GM10248 (cell line): ENCODE data around the gene FGR.

Experiments
- CTCF ChIA-PET: fragments of 300-600 bp; sonication (Branson Sonifier 250); formaldehyde crosslinking; extraction: SDS; loops from one replicate; lab custom pipeline; 2021; ENCODE audit warnings: antibody characterized with exemption; lab: Yijun Ruan, JAX
- POLR2A ChIA-PET: fragments of 350-650 bp; sonication (Branson Sonifier 250); formaldehyde crosslinking; extraction: SDS; loops from one replicate; lab custom pipeline; 2020; ENCODE audit warnings: antibody characterized with exemption; lab: Yijun Ruan, JAX
- DNase-seq: peaks from one replicate; pipeline ENCODE4 v3.0.0; 2012; ENCODE audit errors: extremely low spot score
- CTCF ChIP-seq: IDR thresholded peaks from 2 replicates; pipeline ENCODE4 v1.5.1; 2012; ENCODE audit warnings: mild to moderate bottlenecking, low read depth; ENCODE audit errors: extremely low read depth, missing control alignments, control extremely low read depth

Gene FGR

GRCh38 chr1:27638805-27639204 lies 3.8 kb upstream of the FGR start:
- POLR2A ChIA-PET = interaction anchor here (1.0 kb wide), 1 partner anchor 13 kb away, joined by 3 read pairs; no protein-coding TSS in a partner anchor
- no peak for DNase-seq
- no peak for TF ChIP-seq CTCF
- CTCF ChIA-PET = interaction anchor here (0.7 to 2.8 kb wide), 4 partner anchors 11 to 82 kb away, joined by 4 to 12 read pairs (median 5); no protein-coding TSS in a partner anchor

GRCh38 chr1:27638047-27638734 lies 3.2 kb upstream of the FGR start:
- TF ChIP-seq CTCF = no peak
- CTCF ChIA-PET = interaction anchor here (0.7 to 2.8 kb wide), 4 partner anchors 12 to 81 kb away, joined by 4 to 12 read pairs (median 5); no protein-coding TSS in a partner anchor
- POLR2A ChIA-PET = no interaction called here
- DNase-seq = no peak

GRCh38 chr1:27635396-27636142 lies 584 bp upstream of the FGR start:
- TF ChIP-seq CTCF = no peak
- POLR2A ChIA-PET = interaction anchor here (0.7 kb wide), 1 partner anchor 240 kb away, joined by 4 read pairs; no protein-coding TSS in a partner anchor
- DNase-seq = no peak
- CTCF ChIA-PET = interaction anchor here (0.9 to 1.6 kb wide), 4 partner anchors 12 to 29 kb away, joined by 3 to 7 read pairs (median 4); no protein-coding TSS in a partner anchor

- no peak for TF ChIP-seq CTCF
- ChIA-PET POLR2A (no interaction called here), CTCF (no interaction called here)
- DNase-seq = no peak
Observed at GRCh38 chr1:27634177-27634984, 604 bp downstream of the FGR start.

GRCh38 chr1:27633640-27634176 lies 1.3 kb downstream of the FGR start:
- no peak for DNase-seq
- POLR2A ChIA-PET = no interaction called here
- TF ChIP-seq CTCF = no peak
- CTCF ChIA-PET = no interaction called here

GRCh38 chr1:27633298-27633610 lies 1.7 kb downstream of the FGR start:
- CTCF ChIA-PET = interaction anchor here (1.0 to 1.4 kb wide), 2 partner anchors 11 to 25 kb away, joined by 3 to 4 read pairs; no protein-coding TSS in a partner anchor
- no peak for TF ChIP-seq CTCF
- DNase-seq = no peak

More at GRCh38 chr1:27633298-27633610, 1.7 kb downstream of the FGR start:
- POLR2A ChIA-PET = no interaction called here
